HepG2 (cell line): ENCODE data around the gene GRIN3A. TPM values are rescaled to one million over a fixed set of nuclear protein-coding genes. Genes with fewer than 3 reads are reported as not detected.

Experiments
- ATAC-seq: fragments of 200-7000 bp; cut with Tn5 transposase; 3 replicates; pipeline ENCODE4 v1.9.1; 2020; ENCODE audit warnings: mild to moderate bottlenecking, moderate library complexity
- BruUV-seq: library from RNA; stranded (reverse); fragments of 400-500 nt; replicated peaks from 2 replicates; lab custom pipeline; 2021; lab: Mats Ljungman, UMichigan
- CTCF ChIA-PET: fragments of 300-600 bp; formaldehyde crosslinking; extraction: SDS; loops from one replicate; lab custom pipeline; 2021; ENCODE audit warnings: low total read pairs, inconsistent platforms, low intra/inter-chr PET ratio; lab: Yijun Ruan, JAX
- POLR2A ChIA-PET: fragments of 350-600 bp; sonication (Branson Sonifier 250); formaldehyde crosslinking; loops from one replicate; lab custom pipeline; 2020; ENCODE audit warnings: antibody characterized with exemption, inconsistent platforms; lab: Yijun Ruan, JAX
- DNase-seq: peaks from one replicate; pipeline ENCODE4 v3.0.0-alpha.2; 2015; ENCODE audit warnings: low spot score
- FAIRE-seq: peaks from 3 replicates; lab custom pipeline; 2011; peaks lifted over from hg19 to GRCh38; lab: Jason Lieb, UNC
- H2AFZ ChIP-seq: one replicate; pipeline ENCODE4 v1.6.1; 2011; ENCODE audit warnings: low read length, inconsistent platforms
- H3K27ac ChIP-seq: fragments of 300-600 bp; 3 replicates; pipeline ENCODE4 v1.8.0; 2011; ENCODE audit warnings: mixed run types, mild to moderate bottlenecking, mixed read lengths, low read length, inconsistent platforms; ENCODE audit not compliant: insufficient read depth; ENCODE audit errors: extremely low read length
- H3K27me3 ChIP-seq, 2 experiments: fragments of 200-600 bp in 1 of 2; 2 replicates in 1 of 2; 3 replicates in 1 of 2; pipeline versions ENCODE4 v1.6.0 to v1.8.0; 2011; ENCODE audit warnings: low read length in 2 of 2, mild to moderate bottlenecking in 2 of 2, moderate library complexity in 2 of 2, inconsistent platforms in 1 of 2; ENCODE audit not compliant: insufficient read depth in 2 of 2, control insufficient read depth in 1 of 2
- H3K36me3 ChIP-seq, 2 experiments: fragments of 200-600 bp in 1 of 2; replicated peaks in 1 of 2; 2 replicates in 1 of 2; 3 replicates in 1 of 2; pipeline versions ENCODE4 v1.5.1 to v1.8.0; 2011; ENCODE audit warnings: low read length in 2 of 2, inconsistent platforms in 1 of 2; ENCODE audit not compliant: insufficient read depth in 2 of 2, control insufficient read depth in 1 of 2
- H3K4me1 ChIP-seq: 2 replicates; pipeline ENCODE4 v1.5.1; 2012; ENCODE audit warnings: low read length, inconsistent platforms; ENCODE audit not compliant: insufficient read depth
- H3K4me2 ChIP-seq: 2 replicates; pipeline ENCODE4 v1.6.0; 2011; ENCODE audit warnings: low read depth, low read length, inconsistent platforms
- H3K4me3 ChIP-seq, 3 experiments: fragments of 200-600 bp in 1 of 3; sonication (generic), shearing (Covaris generic) in 1 of 3; replicated peaks in 1 of 3; 2 replicates each; pipeline ENCODE4 v1.5.1; 2011 to 2016; ENCODE audit warnings: low read length in 3 of 3, inconsistent platforms in 2 of 3, low read depth in 2 of 3, mild to moderate bottlenecking in 2 of 3, control low read depth in 1 of 3, mixed read lengths in 1 of 3; ENCODE audit not compliant: insufficient read depth in 1 of 3
- H3K79me2 ChIP-seq: one replicate; pipeline ENCODE4 v1.6.1; 2011; ENCODE audit warnings: low read length, inconsistent platforms; ENCODE audit not compliant: insufficient read depth
- H3K9ac ChIP-seq: 2 replicates; pipeline ENCODE4 v1.6.0; 2011; ENCODE audit warnings: mild to moderate bottlenecking, low read depth, low read length, inconsistent platforms; ENCODE audit not compliant: insufficient read depth
- H3K9me3 ChIP-seq: 2 replicates; pipeline ENCODE4 v1.5.1; 2012; ENCODE audit warnings: mild to moderate bottlenecking, low read length
- H4K20me1 ChIP-seq: 2 replicates; pipeline ENCODE4 v1.6.0; 2011; ENCODE audit warnings: inconsistent platforms, mild to moderate bottlenecking, low read length, moderate library complexity; ENCODE audit not compliant: insufficient read depth
- ARID5B ChIP-seq: IDR thresholded peaks from 2 replicates; pipeline ENCODE4 v1.4.0; 2020; ENCODE audit warnings: mild to moderate bottlenecking, missing genetic modification reagents
- ESRRA ChIP-seq: sonication (generic); formaldehyde crosslinking; IDR thresholded peaks from 2 replicates; pipeline ENCODE4 v1.5.1; 2020; ENCODE audit warnings: mild to moderate bottlenecking, low read depth, missing genetic modification reagents
- FOXO1 ChIP-seq: sonication (generic); formaldehyde crosslinking; IDR thresholded peaks from 2 replicates; pipeline ENCODE4 v1.4.0; 2020; ENCODE audit warnings: missing genetic modification reagents
- GLMP ChIP-seq: sonication (generic); formaldehyde crosslinking; IDR thresholded peaks from 2 replicates; pipeline ENCODE4 v1.9.0; 2021; ENCODE audit warnings: missing genetic modification reagents, mild to moderate bottlenecking, borderline replicate concordance
- MXI1 ChIP-seq: IDR thresholded peaks from 3 replicates; pipeline ENCODE4 v1.6.1; 2012; ENCODE audit warnings: low read depth, low read length, inconsistent platforms, borderline replicate concordance
- NR2F1 ChIP-seq, 2 experiments: fragments of 450-650 bp in 1 of 2; formaldehyde crosslinking in 1 of 2; IDR thresholded peaks; 2 replicates each; pipeline versions ENCODE4 v1.5.0 to v1.6.1; 2016 to 2020; ENCODE audit warnings: mild to moderate bottlenecking in 1 of 2, missing compliant biosample characterization in 1 of 2, missing genetic modification reagents in 1 of 2, moderate library complexity in 1 of 2
- NR2F2 ChIP-seq: IDR thresholded peaks from 2 replicates; pipeline ENCODE4 v1.6.1; 2012; ENCODE audit warnings: low read depth, inconsistent platforms, borderline replicate concordance
- SMYD3 ChIP-seq: sonication (generic); formaldehyde crosslinking; IDR thresholded peaks from 2 replicates; pipeline ENCODE4 v1.8.1; 2023; ENCODE audit warnings: mild to moderate bottlenecking, missing genetic modification reagents
- U2AF2 ChIP-seq: fragments of 200-400 bp; formaldehyde crosslinking; IDR thresholded peaks from 2 replicates; pipeline ENCODE4 v1.6.1; 2017; ENCODE audit warnings: low read depth, mild to moderate bottlenecking, low read length
- ZNF30 ChIP-seq: sonication (generic); formaldehyde crosslinking; IDR thresholded peaks from 2 replicates; pipeline ENCODE4 v1.5.0; 2020; ENCODE audit warnings: mild to moderate bottlenecking, missing genetic modification reagents
- WGBS: methylation state at CpG from one replicate; pipeline ENCODE4 v1.1.6; 2017; ENCODE audit warnings: low lambda C conversion rate; 5-methylcytosine and 5-hydroxymethylcytosine counted together
- in situ Hi-C: cut with HindIII; loops from 2 replicates; pipeline ENCODE4 v1.10.0; 2017; ENCODE audit warnings: low pct_unique_long_range_greater_than_20kb; ENCODE audit not compliant: extremely low pct_ligation_motif_present
- intact Hi-C: fragments of 100-400 bp; cut with micrococcal nuclease; formaldehyde crosslinking; loops from one replicate; pipeline ENCODE4 v1.10.0; 2022; ENCODE audit not compliant: unreplicated experiment
- polyA plus RNA-seq, 8 experiments: library from polyadenylated mRNA; depleted of rRNA in 3 of 8; stranded (reverse) in 7 of 8; unstranded in 1 of 8; fragments of >200 nt; fragmentation: Illumina TruSeq in 4 of 8; extraction: Trizol in 4 of 8; gene quantifications; 2 replicates each; pipeline versions ENCODE4 v1.2.1 to v1.2.3, GENCODE V29; 2011 to 2016; ENCODE audit warnings: low read depth in 4 of 8, missing spikeins in 1 of 8, mixed read lengths in 1 of 8; ENCODE audit not compliant: insufficient read depth in 1 of 8
- total RNA-seq, 5 experiments: library from RNA; depleted of rRNA; stranded (reverse); fragments of >200 nt; fragmentation: Illumina TruSeq; extraction: Trizol; gene quantifications; 2 replicates each; pipeline ENCODE4 v1.2.3, GENCODE V29; 2016; ENCODE audit warnings: low read depth in 1 of 5
- TF ChIP-seq, protein P1 (sequence below): sonication (generic); formaldehyde crosslinking; IDR thresholded peaks from 2 replicates; pipeline ENCODE4 v1.8.0; 2022; ENCODE audit warnings: low read depth, missing genetic modification reagents
- TF ChIP-seq, protein P2 (sequence below): sonication (generic); formaldehyde crosslinking; IDR thresholded peaks from 2 replicates; pipeline ENCODE4 v1.8.0; 2022; ENCODE audit warnings: missing genetic modification reagents, low read depth, mild to moderate bottlenecking, borderline replicate concordance
- TF ChIP-seq, protein P3 (sequence below): IDR thresholded peaks from 2 replicates; pipeline ENCODE4 v1.6.1; 2016; ENCODE audit warnings: low read depth

The GRIN3A gene
- total and polyA plus RNA-seq, 2 of the 13 experiments (the other 11 are each of a cell fraction or from before 2014, with no cell fraction given) = not detected

DNA sequence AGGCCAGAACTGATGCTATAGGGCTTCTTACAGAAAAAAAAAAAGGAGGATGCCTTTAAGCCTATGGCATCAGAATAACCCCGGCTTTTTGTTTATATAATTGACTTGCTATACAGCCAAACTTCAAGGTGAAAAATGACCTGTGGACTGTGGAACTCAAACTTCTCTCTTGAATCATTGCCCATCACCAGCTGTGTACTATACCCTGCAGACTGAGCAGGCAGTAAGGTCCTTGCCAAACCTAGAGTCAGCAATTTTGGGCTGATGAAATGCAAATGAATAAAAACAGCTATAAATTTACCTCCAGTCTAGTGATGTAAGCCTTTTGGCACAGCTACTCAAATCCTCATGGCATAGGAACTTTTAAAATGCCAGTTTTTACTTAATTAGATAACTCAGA is 99.1 kb downstream of the GRIN3A start:
- DNase-seq (no peak), ATAC-seq (no peak), FAIRE-seq (no peak)
- Histone ChIP-seq H3K4me3 (no peak overlapping the region), H3K27me3 (no peaks in the 10 kb centered on the region), H3K36me3 (no peaks in the 10 kb centered on the region), H3K4me1 (no peaks in the 10 kb centered on the region), H3K27ac (no peak overlapping the region), H3K79me2 (no peaks in the 10 kb centered on the region), H4K20me1 (no peaks in the 10 kb centered on the region), H3K9ac (no peak overlapping the region), H3K4me2 (no peak overlapping the region), H3K9me3 (no peaks in the 10 kb centered on the region), H2AFZ (no peak overlapping the region)
- ChIA-PET CTCF (no interaction called here), POLR2A (no interaction called here)
- WGBS = 0% methylated on average over 1 of the region's 1 CpG
- intact Hi-C loops = no loop called here
- in situ Hi-C loops = no loop called here
- TF ChIP-seq, protein P1, sequence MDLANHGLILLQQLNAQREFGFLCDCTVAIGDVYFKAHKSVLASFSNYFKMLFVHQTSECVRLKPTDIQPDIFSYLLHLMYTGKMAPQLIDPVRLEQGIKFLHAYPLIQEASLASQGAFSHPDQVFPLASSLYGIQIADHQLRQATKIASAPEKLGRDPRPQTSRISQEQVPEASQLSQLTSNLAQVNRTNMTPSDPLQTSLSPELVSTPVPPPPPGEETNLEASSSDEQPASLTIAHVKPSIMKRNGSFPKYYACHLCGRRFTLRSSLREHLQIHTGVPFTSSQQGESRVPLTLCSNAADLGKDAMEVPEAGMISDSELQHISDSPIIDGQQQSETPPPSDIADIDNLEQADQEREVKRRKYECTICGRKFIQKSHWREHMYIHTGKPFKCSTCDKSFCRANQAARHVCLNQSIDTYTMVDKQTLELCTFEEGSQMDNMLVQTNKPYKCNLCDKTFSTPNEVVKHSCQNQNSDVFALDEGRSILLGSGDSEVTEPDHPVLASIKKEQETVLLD (CRISPR knock-in tag) = no peak
- TF ChIP-seq ESRRA (CRISPR knock-in tag) (no peak), ZNF30 (CRISPR knock-in tag) (no peak), NR2F2 (no peak), ARID5B (CRISPR knock-in tag) (no peak), U2AF2 (no peak), SMYD3 (CRISPR knock-in tag) (no peak), FOXO1 (CRISPR knock-in tag) (no peak), NR2F1 (CRISPR knock-in tag; IDR thresholded peaks at IDR 0.05) (no peak), MXI1 (no peak), GLMP (CRISPR knock-in tag) (no peak)
- TF ChIP-seq, protein P2, sequence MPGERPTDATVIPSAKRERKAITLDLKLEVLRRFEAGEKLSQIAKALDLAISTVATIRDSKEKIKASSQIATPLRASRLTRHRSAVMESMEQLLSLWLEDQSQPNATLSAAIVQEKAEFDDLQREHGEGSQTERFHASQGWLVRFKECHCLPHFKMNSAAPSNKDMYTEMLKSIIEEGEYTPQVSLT (CRISPR knock-in tag) = no peak
- TF ChIP-seq, protein P3, sequence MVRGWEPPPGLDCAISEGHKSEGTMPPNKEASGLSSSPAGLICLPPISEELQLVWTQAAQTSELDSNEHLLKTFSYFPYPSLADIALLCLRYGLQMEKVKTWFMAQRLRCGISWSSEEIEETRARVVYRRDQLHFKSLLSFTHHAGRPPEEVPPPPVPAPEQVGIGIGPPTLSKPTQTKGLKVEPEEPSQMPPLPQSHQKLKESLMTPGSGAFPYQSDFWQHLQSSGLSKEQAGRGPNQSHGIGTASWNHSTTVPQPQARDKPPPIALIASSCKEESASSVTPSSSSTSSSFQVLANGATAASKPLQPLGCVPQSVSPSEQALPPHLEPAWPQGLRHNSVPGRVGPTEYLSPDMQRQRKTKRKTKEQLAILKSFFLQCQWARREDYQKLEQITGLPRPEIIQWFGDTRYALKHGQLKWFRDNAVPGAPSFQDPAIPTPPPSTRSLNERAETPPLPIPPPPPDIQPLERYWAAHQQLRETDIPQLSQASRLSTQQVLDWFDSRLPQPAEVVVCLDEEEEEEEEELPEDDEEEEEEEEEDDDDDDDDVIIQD (CRISPR knock-in tag) = no peak
- no TSS peak for BruUV-seq
